GM10248 (cell line): ENCODE data around the gene CREBBP.
A peak's percentile ranks its signal among the peaks of the same experiment; 100 is the strongest.
"Not testable (repeated sequence)": the region's sequence is repeated elsewhere in the genome, so short reads cannot be mapped to it uniquely, and the experiment has no call there.

Experiments used
- CTCF ChIA-PET: fragments of 300-600 bp; sonication (Branson Sonifier 250); formaldehyde crosslinking; extraction: SDS; loops from one replicate; lab custom pipeline; 2021; ENCODE audit warnings: antibody characterized with exemption; lab: Yijun Ruan, JAX
- POLR2A ChIA-PET: fragments of 350-650 bp; sonication (Branson Sonifier 250); formaldehyde crosslinking; extraction: SDS; loops from one replicate; lab custom pipeline; 2020; ENCODE audit warnings: antibody characterized with exemption; lab: Yijun Ruan, JAX
- DNase-seq: peaks from one replicate; pipeline ENCODE4 v3.0.0; 2012; ENCODE audit errors: extremely low spot score
- TF ChIP-seq, protein P1 (sequence below): IDR thresholded peaks from 2 replicates; pipeline ENCODE4 v1.5.1; 2012; ENCODE audit warnings: mild to moderate bottlenecking, low read depth; ENCODE audit errors: extremely low read depth, missing control alignments, control extremely low read depth

The CREBBP gene

DNA sequence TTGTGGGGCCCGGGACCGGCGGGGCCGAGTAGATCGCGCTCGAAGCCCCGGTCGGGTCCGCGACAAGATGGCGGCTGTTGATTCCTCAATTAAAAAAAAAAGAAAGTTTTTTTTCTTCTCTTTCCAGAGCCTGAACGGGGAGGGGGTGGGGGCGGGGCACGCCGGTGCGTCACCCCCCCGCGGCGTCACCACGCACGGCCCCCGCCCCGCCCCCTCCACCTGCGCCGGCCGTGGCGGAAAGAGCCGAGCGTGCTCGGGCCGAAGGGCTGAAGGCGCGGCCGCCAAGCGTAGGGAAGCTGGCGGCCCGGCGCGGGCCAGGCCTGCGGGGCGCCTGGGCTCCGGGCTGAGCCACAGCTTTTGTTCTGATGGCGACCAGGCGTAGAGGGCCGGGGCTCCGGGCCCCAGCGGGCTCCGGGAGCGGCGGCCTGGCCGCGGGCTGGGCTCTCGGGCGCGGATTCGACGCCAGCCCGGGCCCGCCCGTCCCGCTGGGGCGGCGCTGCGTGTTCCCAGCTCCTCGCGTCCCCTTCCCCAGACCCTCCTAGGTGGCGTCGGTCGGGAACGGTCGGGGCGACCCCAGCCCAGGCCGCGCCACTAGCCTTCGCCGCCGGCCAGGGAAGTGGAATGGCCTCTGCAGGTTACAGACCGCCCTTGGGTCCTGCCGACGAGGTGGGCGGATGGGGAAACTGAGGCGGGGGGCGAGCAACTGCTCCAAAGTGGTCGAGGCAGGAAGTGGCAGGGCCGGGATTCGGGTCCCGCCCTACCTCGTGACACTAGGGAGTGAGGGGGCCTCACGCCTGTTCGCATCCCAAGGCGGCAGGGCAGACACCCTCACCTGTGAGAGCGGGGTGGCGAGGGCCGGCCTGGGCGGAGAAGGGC is at the start of gene CREBBP:
TSS of gene CREBBP (minus strand) at position 91 of the 876 bp plus-strand sequence. CDS start 797 bp downstream, outside the sequence.
- CTCF ChIA-PET, result interaction anchor here (0.7 kb wide), 1 partner anchor 19 kb away, joined by 3 read pairs; no protein-coding TSS in a partner anchor

DNA sequence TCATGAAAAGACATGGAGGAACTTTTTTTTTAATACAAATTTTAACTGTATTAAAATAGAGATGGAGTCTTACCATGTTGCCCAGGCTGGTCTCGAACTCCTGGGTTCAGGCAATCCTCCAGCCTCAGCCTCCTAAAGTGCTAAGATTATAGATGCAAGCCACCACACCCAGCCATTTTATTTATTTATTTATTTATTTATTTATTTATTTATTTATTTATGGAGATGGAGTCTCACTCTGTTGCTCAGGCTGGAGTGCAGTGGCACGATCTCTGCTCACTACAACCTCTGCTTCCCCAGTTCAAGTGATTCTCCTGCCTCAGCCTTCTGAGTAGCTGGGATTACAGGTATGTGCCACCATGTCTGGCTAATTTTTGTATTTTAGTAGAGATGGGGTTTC is 46.6 kb upstream of the CREBBP start:
- POLR2A ChIA-PET, CTCF ChIA-PET, DNase-seq: not testable (repeated sequence)

More for the DNA sequence above, at the start of gene CREBBP:
- DNase-seq, result peak; percentile 94
- POLR2A ChIA-PET, result interaction anchor here (1.0 kb wide), 1 partner anchor 372 kb away, joined by 3 read pairs; no protein-coding TSS in a partner anchor
- TF ChIP-seq, protein P1, sequence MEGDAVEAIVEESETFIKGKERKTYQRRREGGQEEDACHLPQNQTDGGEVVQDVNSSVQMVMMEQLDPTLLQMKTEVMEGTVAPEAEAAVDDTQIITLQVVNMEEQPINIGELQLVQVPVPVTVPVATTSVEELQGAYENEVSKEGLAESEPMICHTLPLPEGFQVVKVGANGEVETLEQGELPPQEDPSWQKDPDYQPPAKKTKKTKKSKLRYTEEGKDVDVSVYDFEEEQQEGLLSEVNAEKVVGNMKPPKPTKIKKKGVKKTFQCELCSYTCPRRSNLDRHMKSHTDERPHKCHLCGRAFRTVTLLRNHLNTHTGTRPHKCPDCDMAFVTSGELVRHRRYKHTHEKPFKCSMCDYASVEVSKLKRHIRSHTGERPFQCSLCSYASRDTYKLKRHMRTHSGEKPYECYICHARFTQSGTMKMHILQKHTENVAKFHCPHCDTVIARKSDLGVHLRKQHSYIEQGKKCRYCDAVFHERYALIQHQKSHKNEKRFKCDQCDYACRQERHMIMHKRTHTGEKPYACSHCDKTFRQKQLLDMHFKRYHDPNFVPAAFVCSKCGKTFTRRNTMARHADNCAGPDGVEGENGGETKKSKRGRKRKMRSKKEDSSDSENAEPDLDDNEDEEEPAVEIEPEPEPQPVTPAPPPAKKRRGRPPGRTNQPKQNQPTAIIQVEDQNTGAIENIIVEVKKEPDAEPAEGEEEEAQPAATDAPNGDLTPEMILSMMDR, result no peak

DNA sequence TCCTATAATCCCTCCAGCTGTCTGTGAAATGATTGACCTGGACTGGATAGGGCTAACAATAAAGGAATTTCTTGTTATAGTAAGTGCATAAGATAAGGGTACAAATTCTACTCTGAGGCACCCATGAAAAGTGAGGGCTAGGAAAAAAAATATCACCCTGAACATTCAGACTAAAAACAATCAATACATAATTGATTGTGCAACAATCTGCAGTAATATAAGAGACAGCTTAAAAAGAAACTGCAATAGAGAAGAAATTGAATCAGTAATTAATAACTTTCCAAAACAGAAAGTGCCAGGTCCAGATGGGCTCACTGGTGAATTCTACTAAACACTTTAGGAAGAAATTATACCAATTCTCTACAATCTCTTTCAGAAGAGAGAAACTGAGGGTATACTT is 44.2 kb upstream of the CREBBP start:
- DNase-seq, result no peak
- POLR2A ChIA-PET, result no interaction called here
- TF ChIP-seq, protein P1, result no peak
- CTCF ChIA-PET, result interaction anchor here (1.4 kb wide), 1 partner anchor 34 kb away, joined by 3 read pairs; no protein-coding TSS in a partner anchor

DNA sequence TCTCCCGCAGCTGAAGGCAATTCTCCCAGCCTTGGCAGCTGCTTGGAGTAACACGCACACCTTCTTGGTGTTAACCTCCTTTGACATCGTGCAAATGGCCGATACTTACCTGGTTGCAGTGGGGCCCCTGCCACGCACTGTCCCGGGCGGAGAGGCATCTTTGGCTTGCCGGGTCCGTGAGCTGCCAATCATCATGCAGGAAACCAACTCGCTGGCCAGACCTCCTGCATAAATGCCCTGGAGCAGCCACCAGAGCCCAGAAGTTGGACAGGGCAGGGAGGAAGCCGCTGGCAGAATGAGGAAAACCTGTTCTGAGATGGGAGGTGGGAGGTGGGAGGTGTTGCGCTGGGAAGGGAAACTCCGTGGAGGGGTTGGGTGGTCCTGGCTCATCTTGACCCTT is 41.7 kb upstream of the CREBBP start:
- POLR2A ChIA-PET, result no interaction called here

DNA sequence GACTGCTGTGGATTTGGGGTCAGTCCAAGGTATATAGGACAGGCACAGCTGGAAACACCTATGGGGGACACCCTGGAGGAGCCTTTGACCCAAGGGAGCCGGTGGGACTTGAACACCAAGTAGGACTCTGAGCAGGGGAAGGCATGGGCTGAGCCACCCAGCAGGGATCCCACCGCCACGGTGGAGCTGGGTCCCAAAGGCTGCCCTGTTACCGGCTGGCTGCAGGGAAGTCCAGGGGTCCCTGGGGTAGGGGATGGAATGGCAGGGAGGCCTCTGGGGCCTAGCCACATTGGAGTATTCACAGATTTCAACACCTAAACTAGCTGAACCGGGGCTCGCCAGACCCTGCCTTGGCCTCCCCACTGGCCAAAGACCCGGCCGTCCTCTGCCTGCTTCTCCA is 39.7 kb upstream of the CREBBP start:
- CTCF ChIA-PET, result interaction anchor here (1.0 to 1.5 kb wide), 3 partner anchors 19 to 63 kb away, joined by 3 to 5 read pairs (median 4); no protein-coding TSS in a partner anchor
- no peak for DNase-seq
- TF ChIP-seq, protein P1, result no peak
- POLR2A ChIA-PET, result no interaction called here

More for the DNA sequence above, 41.7 kb upstream of the CREBBP start:
- CTCF ChIA-PET, result no interaction called here
- DNase-seq, result no peak
- TF ChIP-seq, protein P1, result no peak

DNA sequence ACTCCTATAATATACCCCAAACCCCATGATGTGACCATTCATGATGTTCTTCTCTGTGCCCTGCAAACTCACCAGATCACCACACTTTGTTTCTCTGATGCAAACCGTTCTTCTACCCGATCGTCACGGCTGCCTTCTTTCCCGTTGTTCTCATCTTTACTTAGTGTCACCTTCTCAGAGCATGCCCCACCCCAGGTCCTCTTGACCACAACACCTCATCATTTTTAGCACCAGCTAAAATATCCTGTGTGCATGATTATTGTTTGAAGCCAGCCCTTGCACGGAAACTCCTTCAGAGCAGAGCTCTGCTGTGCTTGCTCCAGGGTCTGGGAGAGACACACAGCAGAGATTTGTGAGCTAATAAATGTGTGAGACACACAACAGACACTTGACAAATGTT is 38.9 kb upstream of the CREBBP start:
- TF ChIP-seq, protein P1, result no peak
- CTCF ChIA-PET, result interaction anchor here (1.0 to 1.5 kb wide), 3 partner anchors 20 to 63 kb away, joined by 3 to 5 read pairs (median 4); no protein-coding TSS in a partner anchor

More for the DNA sequence above, 38.9 kb upstream of the CREBBP start:
- DNase-seq, result no peak
- POLR2A ChIA-PET, result no interaction called here
